ENCODE results near the gene SETDB2. TPM values are rescaled to one million over a fixed set of nuclear protein-coding genes. Genes with fewer than 3 reads are reported as not detected.

The SETDB2 gene
- total and polyA plus RNA-seq, 4 donors, result 1.9 to 6.2 (median 4.9) TPM

DNA sequence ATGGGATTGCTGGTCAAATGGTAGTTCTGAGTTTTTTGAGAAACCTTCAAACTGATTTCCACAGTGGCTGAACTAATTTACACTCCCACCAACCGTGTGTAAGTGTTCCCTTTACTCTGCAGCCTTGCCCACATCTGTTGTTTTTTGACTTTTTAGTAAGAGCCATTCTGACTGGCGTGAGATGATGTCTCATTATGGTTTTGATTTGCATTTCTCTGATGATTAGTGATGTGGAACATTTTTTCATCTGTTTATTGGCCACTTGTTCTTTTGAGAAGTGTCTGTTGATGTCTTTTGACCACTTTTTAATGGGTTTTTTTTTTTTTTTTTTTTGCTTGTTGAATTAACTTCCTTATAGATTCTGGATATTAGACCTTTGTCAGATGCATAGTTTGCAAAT is 4.5 kb upstream of the SETDB2 start (continued):
- TF ChIP-seq EGR1 (IDR thresholded peaks at IDR 0.05; ENCODE audit: low read depth in 2 of 2), result no peak

DNA sequence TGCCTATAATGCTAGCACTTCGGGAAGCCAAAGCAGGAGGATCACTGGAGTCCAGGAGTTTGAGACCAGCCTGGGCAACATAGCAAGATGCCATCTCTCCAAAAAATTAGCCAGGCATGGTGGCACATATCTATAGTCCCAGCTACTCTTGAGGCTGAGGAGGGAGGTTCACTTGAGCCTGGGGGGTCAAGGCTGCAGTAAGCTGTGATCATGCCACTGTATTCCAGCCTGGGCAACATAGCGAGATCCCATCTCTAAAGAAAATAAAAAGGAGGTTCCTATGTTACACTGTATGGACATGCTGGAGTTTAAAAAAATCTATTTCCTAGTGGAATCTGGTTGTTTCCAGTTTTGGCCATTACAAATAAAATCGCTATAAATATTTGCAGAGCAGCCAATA is 2.8 kb upstream of the SETDB2 start:
- Histone ChIP-seq H3K9me3 (ENCODE audit: control insufficient read depth in 4 of 4, low read length in 3 of 4) (no peaks in the 10 kb centered on the region), H3K4me1 (ENCODE audit: control insufficient read depth in 4 of 4, insufficient read depth in 4 of 4, low read length in 3 of 4) (peaks cover 0 to 16% (median 7%) of the 10 kb centered on the region in 4 donors), H3K27ac (ENCODE audit: low read depth in 1 of 2, low read length in 2 of 2) (no peak overlapping the region), H3K36me3 (ENCODE audit: control insufficient read depth in 4 of 4, insufficient read depth in 3 of 4, low read depth in 1 of 4, low read length in 3 of 4) (no peaks in the 10 kb centered on the region), H3K9ac (ENCODE audit: low read depth in 1 of 2, low read length in 2 of 2) (no peak overlapping the region), H3K4me3 (ENCODE audit: low read depth in 1 of 3, low read length in 3 of 3) (no peak overlapping the region), H3K27me3 (ENCODE audit: control insufficient read depth in 4 of 4, insufficient read depth in 4 of 4, low read length in 3 of 4) (no peaks in the 10 kb centered on the region)
- DNase-seq (ENCODE audit: low spot score), result no peak
- TF ChIP-seq FOXA1 (IDR thresholded peaks at IDR 0.05), result no peak
- no peak for TF ChIP-seq TAF1 (conservative IDR thresholded peaks at IDR 0.05)
- no peak for TF ChIP-seq SP1 (IDR thresholded peaks at IDR 0.05)
- TF ChIP-seq, protein P1, sequence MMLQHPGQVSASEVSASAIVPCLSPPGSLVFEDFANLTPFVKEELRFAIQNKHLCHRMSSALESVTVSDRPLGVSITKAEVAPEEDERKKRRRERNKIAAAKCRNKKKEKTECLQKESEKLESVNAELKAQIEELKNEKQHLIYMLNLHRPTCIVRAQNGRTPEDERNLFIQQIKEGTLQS (IDR thresholded peaks at IDR 0.05), result no peak
- TF ChIP-seq RXRA (IDR thresholded peaks at IDR 0.05), result no peak
- TF ChIP-seq, protein P2, sequence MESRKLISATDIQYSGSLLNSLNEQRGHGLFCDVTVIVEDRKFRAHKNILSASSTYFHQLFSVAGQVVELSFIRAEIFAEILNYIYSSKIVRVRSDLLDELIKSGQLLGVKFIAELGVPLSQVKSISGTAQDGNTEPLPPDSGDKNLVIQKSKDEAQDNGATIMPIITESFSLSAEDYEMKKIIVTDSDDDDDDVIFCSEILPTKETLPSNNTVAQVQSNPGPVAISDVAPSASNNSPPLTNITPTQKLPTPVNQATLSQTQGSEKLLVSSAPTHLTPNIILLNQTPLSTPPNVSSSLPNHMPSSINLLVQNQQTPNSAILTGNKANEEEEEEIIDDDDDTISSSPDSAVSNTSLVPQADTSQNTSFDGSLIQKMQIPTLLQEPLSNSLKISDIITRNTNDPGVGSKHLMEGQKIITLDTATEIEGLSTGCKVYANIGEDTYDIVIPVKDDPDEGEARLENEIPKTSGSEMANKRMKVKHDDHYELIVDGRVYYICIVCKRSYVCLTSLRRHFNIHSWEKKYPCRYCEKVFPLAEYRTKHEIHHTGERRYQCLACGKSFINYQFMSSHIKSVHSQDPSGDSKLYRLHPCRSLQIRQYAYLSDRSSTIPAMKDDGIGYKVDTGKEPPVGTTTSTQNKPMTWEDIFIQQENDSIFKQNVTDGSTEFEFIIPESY (IDR thresholded peaks at IDR 0.05), result no peak
- TF ChIP-seq, protein P3, sequence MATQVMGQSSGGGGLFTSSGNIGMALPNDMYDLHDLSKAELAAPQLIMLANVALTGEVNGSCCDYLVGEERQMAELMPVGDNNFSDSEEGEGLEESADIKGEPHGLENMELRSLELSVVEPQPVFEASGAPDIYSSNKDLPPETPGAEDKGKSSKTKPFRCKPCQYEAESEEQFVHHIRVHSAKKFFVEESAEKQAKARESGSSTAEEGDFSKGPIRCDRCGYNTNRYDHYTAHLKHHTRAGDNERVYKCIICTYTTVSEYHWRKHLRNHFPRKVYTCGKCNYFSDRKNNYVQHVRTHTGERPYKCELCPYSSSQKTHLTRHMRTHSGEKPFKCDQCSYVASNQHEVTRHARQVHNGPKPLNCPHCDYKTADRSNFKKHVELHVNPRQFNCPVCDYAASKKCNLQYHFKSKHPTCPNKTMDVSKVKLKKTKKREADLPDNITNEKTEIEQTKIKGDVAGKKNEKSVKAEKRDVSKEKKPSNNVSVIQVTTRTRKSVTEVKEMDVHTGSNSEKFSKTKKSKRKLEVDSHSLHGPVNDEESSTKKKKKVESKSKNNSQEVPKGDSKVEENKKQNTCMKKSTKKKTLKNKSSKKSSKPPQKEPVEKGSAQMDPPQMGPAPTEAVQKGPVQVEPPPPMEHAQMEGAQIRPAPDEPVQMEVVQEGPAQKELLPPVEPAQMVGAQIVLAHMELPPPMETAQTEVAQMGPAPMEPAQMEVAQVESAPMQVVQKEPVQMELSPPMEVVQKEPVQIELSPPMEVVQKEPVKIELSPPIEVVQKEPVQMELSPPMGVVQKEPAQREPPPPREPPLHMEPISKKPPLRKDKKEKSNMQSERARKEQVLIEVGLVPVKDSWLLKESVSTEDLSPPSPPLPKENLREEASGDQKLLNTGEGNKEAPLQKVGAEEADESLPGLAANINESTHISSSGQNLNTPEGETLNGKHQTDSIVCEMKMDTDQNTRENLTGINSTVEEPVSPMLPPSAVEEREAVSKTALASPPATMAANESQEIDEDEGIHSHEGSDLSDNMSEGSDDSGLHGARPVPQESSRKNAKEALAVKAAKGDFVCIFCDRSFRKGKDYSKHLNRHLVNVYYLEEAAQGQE (IDR thresholded peaks at IDR 0.05), result no peak
- TF ChIP-seq, protein P4, sequence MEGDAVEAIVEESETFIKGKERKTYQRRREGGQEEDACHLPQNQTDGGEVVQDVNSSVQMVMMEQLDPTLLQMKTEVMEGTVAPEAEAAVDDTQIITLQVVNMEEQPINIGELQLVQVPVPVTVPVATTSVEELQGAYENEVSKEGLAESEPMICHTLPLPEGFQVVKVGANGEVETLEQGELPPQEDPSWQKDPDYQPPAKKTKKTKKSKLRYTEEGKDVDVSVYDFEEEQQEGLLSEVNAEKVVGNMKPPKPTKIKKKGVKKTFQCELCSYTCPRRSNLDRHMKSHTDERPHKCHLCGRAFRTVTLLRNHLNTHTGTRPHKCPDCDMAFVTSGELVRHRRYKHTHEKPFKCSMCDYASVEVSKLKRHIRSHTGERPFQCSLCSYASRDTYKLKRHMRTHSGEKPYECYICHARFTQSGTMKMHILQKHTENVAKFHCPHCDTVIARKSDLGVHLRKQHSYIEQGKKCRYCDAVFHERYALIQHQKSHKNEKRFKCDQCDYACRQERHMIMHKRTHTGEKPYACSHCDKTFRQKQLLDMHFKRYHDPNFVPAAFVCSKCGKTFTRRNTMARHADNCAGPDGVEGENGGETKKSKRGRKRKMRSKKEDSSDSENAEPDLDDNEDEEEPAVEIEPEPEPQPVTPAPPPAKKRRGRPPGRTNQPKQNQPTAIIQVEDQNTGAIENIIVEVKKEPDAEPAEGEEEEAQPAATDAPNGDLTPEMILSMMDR (IDR thresholded peaks at IDR 0.05; ENCODE audit: low read depth, low read length, missing input control), result no peak
- no peak for TF ChIP-seq JUND (IDR thresholded peaks at IDR 0.05)
- no peak for TF ChIP-seq EGR1 (IDR thresholded peaks at IDR 0.05; ENCODE audit: low read depth in 2 of 2)
- 96% methylated on average over 3 of the region's 3 CpGs for WGBS

DNA sequence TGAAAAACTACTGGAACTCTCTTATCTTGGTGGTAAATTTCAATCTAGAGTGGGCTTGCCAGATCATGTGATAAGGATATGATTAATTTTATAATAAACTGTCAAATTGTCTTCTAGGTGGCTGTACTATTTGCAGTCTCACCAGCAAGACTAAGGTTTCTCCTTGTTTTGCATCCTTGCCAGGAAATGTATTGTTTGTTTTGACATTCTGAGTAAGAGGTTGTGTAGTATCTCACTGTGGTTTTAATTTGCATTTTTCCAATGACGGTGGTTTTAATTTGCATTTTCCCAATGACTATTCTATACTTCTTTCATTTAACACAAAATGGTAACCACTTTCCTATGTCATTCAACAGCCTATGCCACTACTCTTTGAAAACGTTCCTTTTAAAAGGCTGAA is 2.2 kb upstream of the SETDB2 start:
- TF ChIP-seq EGR1 (IDR thresholded peaks at IDR 0.05; ENCODE audit: low read depth in 2 of 2), result no peak
- TF ChIP-seq, protein P2 (IDR thresholded peaks at IDR 0.05), result no peak
- TF ChIP-seq RXRA (IDR thresholded peaks at IDR 0.05), result no peak
- Histone ChIP-seq H3K9me3 (ENCODE audit: control insufficient read depth in 4 of 4, low read length in 3 of 4) (no peaks in the 10 kb centered on the region), H3K27ac (ENCODE audit: low read depth in 1 of 2, low read length in 2 of 2) (no peak overlapping the region), H3K27me3 (ENCODE audit: control insufficient read depth in 4 of 4, insufficient read depth in 4 of 4, low read length in 3 of 4) (no peaks in the 10 kb centered on the region), H3K4me3 (ENCODE audit: low read depth in 1 of 3, low read length in 3 of 3) (no peak overlapping the region), H3K36me3 (ENCODE audit: control insufficient read depth in 4 of 4, insufficient read depth in 3 of 4, low read depth in 1 of 4, low read length in 3 of 4) (no peaks in the 10 kb centered on the region), H3K9ac (ENCODE audit: low read depth in 1 of 2, low read length in 2 of 2) (no peak overlapping the region), H3K4me1 (ENCODE audit: control insufficient read depth in 4 of 4, insufficient read depth in 4 of 4, low read length in 3 of 4) (peaks cover 0 to 16% (median 7%) of the 10 kb centered on the region in 4 donors)
- no peak for DNase-seq (ENCODE audit: low spot score)
- WGBS, result 91% methylated on average over 2 of the region's 2 CpGs

Data from liver (tissue), 9 donors.